HG03064 (cell line): ENCODE results near the gene PROC.

Source experiments
- ATAC-seq: cut with Tn5 transposase; IDR thresholded peaks from one replicate; pipeline ENCODE4 v1.9.1; 2021; ENCODE audit warnings: low read depth; ENCODE audit not compliant: unreplicated experiment

Gene PROC

GRCh38 chr2:127418300-127419111 lies at the start of gene PROC:
Gene PROC, plus strand, starts transcription at chr2:127418427. Its CDS starts 1,516 bp downstream, at chr2:127419943.
- no peak for ATAC-seq

- ATAC-seq, result no peak
Observed at GRCh38 chr2:127370010-127370409, 48.2 kb upstream of the PROC start.

- ATAC-seq, result no peak
Observed at GRCh38 chr2:127371037-127371436, 47.2 kb upstream of the PROC start.

DNA sequence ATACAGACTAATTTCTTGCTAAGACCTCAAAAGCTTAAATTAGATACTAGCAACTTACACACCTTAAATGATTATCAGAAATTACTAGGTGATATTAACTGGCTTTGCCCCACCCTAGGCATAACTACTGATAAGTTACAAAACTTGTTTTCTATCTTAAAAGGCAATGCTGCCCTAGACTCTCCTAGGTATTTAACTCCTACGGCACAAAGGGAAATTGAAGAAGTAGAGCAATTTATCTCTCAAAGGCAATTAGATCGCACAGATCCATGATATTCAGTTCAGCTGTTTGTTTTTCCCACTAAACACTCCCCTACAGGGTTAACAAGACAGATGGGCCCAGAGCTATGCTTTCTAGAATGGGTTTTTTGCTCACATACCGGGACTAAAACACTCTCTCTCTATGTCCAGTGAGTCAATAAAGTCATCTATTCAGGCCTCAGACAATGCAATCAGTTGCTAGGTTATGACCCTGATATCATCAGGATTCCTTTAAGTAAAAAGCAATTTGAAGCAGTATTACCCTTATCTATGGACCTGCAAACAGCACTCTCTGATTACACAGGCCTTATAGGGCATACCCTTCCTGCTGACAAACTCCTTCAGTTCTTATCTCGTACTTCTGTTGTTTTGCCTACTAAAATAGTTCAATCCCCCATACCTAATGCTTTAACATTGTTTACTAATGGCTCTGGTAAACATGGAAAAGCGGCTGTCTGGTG lies 44.7 kb upstream of the PROC start:
- ATAC-seq, result no peak

- no peak for ATAC-seq
Observed at GRCh38 chr2:127376257-127376656, 42.0 kb upstream of the PROC start.

- ATAC-seq, result no peak
Observed at GRCh38 chr2:127377262-127377661, 41.0 kb upstream of the PROC start.

- ATAC-seq, result no peak
Observed at GRCh38 chr2:127378720-127379119, 39.5 kb upstream of the PROC start.

DNA sequence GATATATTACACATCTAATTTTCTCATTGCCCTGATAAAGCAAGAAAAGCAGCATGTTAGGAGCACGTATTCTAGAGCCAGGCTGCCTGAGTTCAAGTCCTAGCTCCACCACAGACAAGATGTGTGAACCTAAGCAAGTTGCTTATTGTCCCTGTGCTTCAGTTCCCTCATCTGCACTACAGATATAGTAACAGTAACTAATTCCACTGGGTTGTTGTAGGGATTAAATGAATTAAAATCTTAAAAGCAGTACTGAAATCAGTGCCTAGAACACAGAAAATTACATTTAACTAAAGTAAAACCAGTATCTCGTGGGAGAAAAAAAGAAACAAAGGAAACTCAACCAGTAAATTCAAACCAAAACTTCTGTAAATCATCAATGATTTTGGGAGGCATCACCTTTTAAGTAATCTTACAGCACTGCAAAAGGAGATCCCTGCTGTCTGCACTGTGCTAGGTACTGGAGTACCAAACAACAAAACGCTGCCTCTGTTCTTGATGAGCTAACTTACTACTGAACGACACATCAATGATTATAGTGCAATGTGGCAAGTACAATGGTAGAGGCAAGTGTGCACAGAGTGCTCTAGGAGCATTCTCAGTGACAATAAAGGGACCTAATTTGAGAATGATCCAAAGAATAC lies 38.4 kb upstream of the PROC start:
- ATAC-seq, result no peak

GRCh38 chr2:127381762-127382161 lies 36.5 kb upstream of the PROC start:
- ATAC-seq, result no peak

DNA sequence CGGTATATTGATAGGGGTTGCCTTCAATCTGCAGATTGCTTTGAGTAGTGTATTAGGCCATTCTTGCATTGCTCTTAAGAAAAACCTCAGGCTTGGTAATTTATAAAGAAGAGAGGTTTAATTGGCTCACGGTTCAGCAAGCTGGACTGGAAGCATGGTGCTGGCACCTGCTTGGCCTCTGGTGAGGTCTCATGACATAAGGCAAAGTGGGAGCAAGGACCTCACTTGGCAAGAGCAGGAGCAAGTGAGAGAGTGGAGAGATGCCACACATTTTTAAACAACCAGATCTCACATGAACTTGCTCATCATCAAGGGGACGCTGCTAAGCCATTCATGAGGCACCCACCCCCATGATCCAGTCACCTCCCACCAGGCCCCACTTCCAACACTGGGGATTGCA lies 35.4 kb upstream of the PROC start:
- ATAC-seq, result no peak

GRCh38 chr2:127384529-127384928 lies 33.7 kb upstream of the PROC start:
- ATAC-seq, result no peak

- ATAC-seq, result no peak
Observed at GRCh38 chr2:127386246-127386645, 32.0 kb upstream of the PROC start.

DNA sequence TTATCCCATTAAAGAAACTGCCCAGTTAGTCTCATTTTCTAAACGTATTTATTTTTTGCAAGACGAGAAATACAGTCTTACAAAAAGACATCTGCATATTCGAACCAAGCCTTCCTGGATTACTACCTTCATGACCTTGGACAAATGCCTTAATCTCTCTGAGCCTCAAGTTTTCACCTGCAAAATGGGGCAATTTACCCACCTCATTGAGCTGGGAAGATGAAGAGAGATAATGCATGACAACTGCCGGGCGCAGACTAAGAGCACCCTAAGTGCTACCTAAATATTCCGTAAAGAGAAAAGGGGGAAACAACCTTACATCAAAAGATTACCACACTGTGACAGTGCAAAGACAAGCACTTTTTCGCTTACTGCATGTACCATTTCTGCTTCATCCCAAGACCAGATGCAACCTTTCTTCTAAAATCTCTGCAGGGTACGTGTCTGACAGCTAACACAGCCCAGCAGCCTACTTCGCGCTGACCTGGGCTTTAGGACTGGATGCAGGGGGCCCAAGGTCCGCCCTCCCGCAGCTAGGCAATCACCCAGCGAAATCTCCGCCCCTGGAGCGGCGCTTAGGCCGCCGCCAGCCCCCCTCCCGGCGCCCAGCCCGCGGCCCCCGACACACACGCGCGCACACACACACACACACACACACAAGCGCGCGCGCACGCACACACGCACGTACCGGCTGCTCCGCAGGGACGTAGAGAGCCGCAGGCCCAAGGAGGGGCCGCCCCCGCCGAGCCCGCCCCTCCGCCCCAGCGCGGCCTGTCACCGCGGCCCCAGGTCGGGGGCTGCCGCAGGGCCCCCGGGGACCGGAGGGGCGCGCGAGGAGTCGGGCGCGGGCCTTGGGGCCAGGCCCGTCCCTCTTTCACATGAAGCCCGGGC lies 31.2 kb upstream of the PROC start:
- peak; percentile 71 for ATAC-seq

DNA sequence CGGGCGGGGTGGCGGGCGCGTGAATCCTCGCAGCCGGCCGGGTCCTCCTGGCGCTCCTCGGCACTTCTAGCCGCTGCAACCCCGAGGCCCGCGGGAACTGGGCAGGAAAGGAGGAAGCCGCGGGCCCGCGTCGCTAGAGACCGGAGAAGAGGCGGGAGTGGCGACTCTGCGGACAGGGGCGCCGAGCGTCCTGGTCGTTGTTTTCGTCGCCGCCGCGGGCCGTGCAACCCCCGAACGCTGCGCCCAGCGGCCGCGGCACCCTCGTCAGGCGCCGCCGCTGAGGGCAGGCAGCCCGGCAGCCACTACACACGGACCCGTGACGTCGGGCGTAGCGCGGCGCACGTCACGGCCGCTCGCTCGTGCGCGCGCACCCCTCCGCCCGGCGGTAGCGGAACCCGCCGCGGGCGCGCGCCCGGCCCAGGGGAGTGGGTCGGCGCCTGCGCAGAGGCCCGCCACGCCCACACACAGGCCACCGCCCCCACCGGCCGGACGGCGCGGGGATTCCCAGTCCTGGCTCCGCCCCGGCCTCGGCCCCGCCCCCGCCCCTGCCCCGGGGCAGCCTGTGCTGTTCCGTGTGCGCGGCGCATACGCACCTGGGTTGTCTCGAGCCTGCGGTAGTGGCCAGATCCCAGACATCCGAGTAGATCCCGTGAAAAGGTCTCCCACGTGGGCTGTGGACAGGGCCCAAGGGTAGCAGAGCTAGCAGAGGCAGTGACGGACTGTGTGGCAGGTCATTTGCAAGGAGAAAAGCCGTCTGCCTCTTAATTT lies 30.4 kb upstream of the PROC start, which contains the start of gene MAP3K2:
TSS of gene MAP3K2 (minus strand) at position 321 of the 768 bp plus-strand sequence. CDS start 44,846 bp downstream, outside the sequence.
- peak; percentile 81 for ATAC-seq

GRCh38 chr2:127388423-127389164 lies 29.6 kb upstream of the PROC start:
- no peak for ATAC-seq

DNA sequence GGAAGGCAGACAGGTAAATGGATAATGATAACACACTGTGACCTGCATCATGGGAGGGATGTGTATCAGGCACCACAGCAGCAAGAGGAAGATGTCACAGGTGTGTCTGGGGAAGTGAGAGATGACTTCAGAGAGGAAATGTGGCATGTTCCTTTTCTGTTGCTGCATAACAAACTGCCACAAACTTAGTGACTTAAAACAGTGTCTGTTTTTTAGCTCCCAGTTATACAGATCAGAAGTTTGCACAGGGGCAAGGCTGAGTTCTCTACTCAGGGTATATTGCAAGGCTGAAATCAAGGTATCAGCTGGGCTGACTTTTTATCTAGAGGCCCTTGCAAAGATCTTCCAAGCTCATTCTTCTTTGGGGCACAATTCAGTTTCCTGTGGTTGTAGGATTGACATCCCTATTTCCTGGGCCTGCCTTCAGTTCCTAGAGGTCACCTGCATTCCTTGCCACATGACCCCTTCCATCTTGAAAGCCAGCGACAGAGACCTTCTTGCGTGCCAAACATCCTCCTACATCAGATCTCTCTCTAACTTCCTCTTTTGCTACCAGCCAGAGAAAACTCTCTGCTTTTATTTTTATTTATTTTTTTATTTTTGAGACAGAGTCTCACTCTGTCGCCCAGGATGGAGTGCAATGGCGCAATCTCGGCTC lies 28.3 kb upstream of the PROC start:
- no peak for ATAC-seq

- ATAC-seq, result no peak
Observed at GRCh38 chr2:127392133-127392827, 25.9 kb upstream of the PROC start.
